GM19238 (cell line): ENCODE results near the gene DGKG.

Source experiments
- DNase-seq: peaks from one replicate; pipeline ENCODE4 v3.0.0; 2011; ENCODE audit warnings: low spot score; ENCODE audit not compliant: insufficient read length

The DGKG gene

DNA sequence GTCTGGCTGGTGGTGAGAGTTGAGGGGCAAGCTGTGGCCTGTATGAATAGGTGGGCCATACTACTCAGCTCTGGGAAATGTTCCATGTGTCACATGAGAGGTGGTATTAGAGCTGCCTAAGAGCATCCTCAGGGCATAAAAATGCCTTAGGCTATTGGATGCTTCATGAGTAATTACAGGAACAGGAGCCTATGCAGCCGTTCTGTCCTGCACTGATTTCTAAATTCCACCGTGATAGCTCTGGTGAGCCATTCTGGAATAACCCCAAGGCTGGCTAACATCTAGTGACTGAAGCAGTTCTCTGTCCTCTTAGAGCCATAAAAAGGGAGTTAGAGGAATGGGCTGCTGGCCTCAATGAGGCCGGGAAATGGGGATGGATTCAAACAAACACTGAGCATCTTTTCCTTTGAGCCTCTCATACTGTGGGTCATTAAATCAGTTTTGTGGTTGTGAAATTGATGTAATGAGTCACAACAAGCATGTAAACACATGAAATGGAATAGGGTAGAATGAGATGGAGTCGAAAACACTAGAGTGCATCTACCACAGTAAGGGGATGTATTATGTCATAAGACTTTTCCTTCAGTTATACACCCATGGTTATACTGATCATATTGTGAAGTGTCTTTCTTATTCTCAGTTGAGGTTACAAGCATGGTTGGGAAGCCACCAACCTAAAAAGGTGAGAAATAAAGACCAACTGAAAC, 41.0 kb downstream of the DGKG start:
- no peak for DNase-seq

DNA sequence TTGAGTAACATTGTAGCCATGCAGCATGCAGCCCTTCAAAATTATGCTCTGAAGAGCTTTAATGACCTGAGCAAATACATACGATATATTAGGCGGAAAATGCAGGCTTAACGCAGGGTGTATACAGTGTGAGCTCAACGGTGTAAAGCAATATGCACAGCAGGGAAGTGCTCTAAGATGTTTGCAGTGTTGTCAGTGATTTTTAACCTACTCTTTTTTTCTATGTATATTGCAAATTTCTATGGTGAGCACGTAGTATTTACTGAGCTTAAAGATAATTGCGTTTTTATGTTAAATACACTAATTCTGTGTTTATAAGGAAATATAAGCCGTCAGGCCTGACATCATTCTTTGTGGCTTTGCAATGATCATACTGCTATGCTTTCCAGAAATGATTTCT, 42.1 kb downstream of the DGKG start:
- no peak for DNase-seq

DNA sequence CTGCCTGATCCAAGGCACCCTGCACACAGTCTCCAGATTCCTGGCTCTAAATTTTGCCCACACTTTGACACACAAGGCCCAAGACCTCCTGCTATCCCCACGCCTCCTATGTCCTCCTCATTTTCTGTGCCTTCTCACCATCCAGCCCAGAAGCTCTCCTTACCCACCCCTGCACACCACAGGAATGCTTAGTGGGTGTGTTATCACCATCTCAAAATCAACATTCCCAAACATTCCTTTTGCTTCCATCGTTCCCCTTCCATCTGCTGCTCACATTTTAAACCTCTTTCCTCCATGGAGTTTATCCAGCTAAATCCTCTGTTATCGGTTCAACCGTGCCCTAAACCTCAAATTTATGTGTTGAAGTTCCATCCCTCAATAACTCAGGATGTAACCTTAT, 43.9 kb downstream of the DGKG start:
- DNase-seq: no peak

DNA sequence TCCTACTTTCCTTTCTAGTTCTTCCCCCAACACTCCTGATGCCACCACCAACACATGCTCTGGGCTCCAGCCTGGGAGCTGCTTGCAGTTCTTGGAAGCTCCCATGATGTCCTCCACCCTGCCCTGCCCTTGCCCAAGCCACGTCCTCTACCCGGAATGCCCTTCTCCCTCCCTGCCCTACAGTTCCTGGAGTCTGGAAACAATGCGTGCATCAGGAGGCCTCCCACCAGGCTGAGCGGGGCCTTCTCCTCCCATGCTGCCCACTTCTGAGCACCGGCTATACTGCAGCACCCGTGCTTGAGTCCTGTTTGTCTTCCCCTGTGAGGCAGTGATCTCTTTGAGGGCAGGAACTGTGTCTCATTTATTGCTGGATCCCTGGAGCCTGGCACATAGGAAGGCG, 44.6 kb downstream of the DGKG start:
- DNase-seq: no peak

DNA sequence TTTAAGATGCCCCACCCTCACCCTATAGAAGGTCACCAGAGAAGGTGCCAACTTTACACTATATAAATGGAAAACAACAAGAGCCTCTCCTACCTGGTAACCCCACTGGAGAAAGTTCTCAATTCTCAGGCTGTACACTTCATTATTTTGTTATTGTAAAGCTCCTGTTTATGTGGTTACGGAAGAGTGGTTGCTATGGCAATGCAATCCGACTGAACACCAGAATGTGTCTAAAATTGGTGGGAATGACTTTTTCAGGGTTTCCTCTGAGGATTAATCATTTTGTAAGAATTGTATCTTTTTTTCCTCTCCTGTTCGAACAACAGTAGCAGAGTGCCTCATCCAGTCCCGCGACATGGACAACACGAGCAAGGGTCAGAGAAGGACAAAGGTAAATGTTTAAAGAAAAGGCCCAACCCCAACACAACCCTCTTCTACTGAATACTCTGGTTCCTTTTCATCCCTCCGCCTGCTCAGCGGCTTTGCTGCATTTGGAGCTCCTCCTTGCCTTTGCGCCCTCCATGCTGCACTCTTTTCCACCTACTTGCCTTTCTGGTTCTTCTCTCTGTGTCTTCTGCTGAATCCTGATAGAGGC, 45.3 kb downstream of the DGKG start:
- DNase-seq: no peak

DNA sequence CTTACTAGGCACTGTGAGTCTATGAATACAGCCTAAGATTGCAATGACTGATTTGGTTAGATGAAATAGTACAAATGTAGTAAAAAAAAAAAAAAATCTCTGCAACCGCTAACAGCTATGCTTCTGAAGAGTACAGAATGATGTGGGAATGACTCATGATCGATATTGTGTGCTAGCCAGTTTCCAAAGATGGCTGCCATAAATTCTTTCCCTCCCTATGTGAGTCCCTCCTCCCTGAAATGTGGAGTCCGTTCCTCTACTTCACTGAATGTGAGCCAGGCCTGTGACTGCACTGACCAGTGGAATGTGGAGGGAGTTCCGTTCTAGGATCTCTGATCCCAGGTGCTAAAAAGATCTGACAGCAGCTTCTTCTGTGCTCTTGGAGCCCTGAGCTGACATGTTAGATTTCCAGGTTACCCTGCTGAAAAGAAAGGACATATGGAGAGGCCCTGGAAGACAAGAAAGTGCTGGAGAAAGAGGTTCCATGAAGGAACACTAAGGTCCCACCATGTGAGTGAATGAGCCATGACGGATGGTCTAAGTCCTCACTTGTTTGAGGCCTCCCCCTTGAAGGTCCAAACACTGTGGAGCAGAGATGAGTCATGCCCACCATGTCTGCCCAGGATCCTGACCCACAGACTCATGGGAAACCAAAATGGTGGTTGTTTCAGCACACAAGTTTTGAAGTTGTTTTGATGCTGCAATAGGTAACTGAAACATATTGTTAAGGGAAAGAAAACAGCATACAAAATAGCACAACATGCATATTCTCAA, 46.3 kb downstream of the DGKG start:
- no peak for DNase-seq

DNA sequence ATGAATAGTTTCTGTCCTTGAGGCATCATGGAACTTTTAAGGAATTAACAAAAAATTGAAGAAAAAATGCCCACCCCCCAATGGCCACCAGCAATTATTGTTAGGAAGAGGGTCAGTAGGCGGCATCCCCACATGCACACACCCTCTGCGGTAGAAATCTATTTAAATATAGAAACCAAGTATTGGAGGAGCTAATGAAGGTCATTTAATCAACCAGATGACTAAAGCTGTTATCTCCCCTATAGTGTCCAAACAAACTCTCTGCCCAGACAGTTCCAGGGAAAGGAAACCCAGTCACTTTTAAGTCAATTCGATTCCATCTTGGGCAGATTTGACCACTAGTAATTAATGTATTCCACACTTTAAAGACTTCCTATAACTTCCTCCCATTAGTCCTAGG, 47.1 kb downstream of the DGKG start:
- no peak for DNase-seq

DNA sequence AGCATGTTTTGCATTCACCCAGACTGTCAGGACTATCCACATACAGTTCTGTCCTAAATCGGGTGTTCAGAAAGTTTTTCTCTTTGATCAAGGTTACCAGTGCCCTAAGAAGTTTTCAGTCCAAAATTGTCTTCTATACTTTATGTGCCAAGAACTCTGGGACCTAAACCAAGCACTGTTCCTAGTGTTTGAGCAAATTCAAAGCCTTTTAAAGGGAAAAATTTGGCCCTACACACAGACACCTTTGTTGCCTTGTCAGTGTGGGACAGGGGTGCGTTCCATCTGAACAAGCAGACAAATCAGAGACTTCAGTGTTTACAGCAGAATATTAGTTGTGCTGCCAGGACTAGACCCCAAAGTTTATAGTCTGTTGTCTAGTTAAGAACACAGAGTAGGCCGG, 50.6 kb downstream of the DGKG start:
- no peak for DNase-seq

DNA sequence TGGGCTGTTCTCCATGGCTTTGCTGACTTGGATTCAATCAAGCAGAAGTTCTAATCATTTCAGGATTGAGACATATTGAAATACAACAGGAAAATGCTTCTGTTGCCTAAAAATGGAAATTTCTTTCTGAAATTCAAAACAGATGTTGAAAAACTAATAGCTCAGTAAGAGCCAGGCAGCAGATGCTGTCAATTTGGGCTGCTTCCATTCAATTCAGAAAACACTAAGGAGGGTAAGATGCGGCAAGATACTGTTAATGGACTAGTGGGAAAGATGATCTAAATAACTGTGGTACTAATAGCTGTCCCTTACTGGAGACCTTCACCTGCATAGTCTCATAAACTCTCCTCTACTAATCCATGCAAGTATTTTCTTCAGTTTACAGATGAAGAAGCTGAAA, 53.5 kb downstream of the DGKG start:
- no peak for DNase-seq

DNA sequence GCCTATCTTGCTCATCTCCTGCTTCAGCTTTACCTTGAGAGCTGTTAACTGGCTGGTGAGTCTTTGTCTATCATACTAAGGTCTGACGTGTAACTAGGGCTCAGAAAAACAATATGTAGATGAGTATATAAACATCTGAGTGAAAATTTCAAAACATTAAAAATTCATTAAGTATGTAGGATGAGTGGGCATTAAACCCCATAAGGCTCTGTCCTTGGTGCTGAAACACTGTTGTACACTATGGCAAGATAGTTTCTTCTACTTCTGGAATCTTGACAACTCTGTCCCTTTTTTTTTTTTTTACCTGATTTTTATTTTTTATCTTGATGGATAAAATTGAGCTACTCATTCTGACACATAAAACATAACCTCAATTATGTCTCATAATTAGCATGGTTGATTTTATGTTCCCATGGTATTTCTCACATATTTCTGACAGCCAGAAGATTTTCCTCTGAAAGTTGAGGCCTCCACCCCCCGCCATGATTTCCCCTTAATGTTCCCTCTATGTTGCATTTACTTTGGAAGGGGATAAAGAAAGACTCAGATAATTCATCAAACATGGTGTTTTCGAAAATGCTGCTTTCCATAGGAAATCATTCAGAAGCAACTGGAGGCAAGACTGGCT, 54.3 kb downstream of the DGKG start:
- DNase-seq: no peak

DNA sequence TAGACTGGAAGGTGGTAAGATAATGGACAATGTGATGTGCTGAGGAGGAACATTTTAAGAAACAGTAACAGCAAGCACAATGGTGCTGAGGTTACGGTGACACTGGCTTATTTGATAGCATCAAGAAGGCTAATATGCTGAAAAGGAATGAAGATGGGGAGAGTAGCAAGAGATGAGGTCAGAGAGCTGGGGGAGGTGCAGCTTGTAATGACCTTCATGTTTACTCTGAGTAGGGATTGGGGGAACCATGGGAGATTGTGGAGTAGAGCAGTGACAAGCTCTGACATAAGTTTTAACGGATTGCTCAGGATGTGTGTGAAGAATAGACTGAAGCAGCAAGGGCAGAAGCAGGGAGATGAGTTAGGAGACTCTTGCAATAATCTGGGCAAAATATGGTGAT, 56.7 kb downstream of the DGKG start:
- DNase-seq: no peak

DNA sequence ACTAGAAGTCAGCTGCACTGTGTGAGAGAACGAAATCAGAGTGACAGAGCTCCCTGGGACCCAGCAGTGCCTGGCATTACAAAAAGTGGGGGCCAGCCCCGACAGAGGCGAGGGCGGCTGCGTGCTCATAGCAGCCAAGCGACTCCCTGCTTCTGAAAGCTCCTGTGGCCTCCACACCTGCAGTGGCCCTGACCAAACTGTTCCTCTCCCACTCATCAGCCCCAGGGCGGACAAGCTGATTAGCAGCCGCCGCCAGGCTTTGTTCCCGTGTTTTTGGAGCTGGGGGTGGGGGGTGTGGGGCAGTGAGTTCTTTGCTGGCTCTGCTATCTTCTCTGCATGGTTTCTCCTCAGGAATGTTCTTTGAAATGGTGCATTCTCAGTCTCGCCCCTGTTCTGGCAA, 58.1 kb downstream of the DGKG start:
- no peak for DNase-seq

DNA sequence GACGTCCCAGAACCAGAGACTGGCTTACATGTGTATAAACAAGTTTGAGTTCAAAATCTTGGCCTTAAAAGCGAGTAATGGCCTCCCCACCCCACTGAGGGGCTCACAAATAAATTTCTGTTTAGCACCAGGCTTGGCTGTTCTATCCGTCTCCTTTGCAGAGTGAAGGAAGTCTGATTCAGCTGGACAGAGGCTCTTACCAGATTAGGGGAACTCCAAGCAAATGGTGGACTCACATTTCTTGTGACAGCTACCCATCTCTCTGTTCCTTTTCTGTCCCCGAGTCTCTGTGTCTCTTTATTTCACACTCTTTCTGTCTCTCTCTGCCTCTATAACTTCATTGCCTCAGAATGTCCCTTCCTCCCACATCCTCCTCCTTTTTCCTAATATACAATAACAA, 62.7 kb downstream of the DGKG start:
- DNase-seq: no peak

DNA sequence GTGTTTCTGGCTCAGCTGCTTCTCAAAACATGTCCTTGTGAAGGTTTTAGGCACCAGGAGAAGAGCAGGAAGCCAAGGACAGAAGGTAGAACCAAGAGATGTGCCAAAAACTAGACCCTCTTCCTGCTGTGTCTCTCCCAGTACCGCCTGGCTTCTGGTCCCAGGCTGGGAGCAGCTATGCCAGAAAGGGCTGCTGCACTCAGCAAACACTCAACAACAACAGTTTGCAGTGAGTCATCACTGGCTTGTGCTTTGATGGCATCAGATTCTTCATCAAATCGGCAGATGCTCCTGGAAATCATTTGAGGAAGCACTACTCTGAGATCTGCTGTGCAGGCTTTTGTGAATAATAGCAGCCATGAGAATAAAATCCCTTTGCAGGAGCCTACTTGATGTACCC, 63.2 kb downstream of the DGKG start:
- DNase-seq: no peak

DNA sequence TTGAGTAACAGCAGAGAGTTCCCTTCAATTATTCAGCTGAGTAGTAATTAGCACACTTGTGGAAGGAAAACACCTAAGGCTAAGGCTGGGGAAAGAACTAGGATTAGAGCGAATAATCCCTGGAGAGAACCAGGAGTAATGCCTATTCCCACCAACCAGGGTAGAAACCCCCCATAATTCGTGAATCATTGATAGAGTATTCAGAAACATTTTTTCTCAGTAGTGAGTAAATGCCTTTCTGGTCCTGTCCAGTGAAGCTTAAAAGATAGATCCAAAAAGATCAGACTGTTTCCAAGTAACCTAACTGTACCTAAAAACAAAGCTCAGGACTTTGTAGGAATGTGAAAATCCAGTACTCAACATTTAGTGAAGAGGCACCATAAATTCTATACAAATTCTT, 71.2 kb downstream of the DGKG start:
- no peak for DNase-seq

DNA sequence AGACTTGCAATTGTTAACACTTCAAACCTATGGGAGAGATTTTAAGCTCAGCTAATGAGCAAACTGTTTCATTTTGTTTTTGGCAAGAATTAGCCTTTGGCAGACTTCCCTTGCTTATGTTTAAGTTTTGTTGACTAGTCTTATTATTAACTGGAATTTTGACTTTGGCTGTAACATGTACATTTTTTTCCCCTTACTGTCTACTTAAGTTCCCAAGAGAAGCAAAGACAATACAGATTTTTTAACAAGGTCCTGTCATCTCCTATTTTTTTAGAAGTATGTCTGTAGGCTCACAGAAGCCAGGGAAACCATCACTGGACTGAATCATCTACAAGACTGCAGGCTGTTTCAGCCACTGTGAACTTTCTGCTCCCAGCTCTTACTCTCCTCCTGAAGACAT, 74.3 kb downstream of the DGKG start:
- no peak for DNase-seq

DNA sequence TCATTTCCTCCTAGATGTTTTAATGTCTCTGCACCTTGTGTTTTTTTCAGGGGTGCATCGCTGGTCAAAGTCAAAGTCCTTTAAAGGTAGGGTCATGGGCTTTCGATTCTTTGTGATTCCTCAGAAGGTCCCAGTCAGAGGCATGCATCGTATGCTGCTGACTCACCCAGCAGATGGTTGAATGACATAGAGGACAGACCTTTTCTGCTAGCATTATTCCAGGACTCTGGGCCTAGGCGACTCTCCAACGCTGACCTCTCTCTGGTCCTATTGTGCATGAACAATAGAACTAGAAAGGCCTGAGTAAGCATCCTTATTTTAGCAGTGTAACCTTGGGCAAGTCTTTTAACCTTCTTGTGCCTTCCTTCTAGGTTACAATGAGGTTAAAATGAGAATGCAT, 75.9 kb downstream of the DGKG start:
- no peak for DNase-seq

DNA sequence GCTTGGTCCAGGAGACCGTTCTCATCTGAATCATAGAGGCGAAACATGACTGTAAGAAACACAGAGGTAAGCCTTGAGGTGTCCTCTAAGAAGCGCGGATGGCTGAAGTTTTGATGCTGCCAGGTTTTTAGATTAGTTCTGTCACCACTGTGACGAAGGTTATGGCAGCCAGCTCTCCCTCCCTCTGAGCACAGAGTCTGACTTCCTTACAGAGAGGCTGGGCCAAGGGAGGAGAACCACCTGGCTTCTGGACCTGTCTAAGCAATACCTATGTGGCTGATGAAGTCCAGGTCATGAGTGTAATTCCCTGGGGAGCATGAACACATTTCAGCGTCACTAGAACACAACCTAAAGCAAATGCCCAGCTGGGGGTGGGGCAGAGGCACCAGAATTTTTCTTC, 77.4 kb downstream of the DGKG start:
- DNase-seq: no peak

DNA sequence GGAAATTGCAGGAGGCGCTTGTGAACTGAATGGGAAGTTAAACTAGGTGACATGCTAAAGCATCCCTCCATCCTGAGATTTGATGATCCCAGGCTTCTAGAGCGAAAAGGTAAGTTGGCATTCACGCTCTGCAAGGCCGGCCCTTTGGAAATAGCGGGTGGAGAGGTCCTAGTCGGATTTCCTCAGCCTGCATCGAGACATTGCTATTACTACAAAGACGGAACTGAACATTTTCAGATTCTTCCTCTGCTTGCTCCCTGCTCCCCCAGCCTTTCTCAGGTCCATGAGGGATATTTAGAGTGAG, 77.7 kb downstream of the DGKG start:
- DNase-seq: no peak

DNA sequence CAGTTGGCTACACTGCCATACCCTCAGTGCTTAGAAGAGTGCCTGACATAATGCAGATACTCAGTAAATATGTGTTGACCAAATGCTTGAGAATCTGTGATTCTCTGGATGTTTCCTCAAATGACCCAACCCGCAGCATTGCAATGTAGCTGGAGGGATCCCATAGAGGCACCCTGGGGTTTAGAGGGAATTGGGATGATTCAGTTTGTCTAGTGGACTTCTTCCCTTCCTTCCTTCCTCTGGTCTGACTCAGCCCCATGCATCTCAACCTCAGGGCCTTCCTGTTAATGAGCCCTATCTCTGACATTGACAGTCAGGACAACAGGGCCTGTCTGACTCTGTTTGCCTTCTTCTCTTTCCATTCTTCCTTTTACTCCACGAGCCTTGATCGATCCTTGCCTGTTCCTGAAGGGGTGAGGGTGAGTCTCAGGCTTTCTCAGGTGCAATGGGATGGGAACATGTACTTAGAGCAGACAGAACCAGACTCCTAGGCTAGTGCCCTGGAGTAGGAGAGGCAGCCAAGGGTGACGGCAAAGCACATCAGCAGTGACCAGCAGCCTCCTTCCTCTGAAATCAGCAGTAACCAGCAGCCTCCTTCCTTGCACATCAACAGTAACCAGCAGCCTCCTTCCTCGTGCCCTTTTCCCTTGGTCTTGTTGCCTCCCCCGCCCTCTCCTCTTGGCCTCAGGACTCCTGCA, 78.2 kb downstream of the DGKG start:
- DNase-seq: no peak

DNA sequence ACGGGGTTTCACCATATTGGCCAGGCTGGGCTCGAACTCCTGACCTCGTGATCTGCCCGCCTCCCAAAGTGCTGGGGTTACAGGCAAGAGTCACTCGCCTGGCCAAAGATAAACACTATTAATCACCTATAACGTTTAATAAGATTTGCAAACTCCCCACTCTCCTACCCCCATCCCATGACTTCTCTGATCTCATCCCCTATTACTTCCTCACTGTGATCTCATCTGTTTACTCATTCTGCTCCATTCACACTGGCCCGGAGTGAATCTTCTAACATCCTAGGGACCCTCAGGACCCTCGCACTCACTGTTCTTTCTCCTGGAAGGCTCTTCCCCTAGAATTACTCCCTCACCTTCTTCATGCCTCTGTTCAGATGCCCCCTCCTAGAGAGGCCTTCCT, 78.9 kb downstream of the DGKG start:
- no peak for DNase-seq

DNA sequence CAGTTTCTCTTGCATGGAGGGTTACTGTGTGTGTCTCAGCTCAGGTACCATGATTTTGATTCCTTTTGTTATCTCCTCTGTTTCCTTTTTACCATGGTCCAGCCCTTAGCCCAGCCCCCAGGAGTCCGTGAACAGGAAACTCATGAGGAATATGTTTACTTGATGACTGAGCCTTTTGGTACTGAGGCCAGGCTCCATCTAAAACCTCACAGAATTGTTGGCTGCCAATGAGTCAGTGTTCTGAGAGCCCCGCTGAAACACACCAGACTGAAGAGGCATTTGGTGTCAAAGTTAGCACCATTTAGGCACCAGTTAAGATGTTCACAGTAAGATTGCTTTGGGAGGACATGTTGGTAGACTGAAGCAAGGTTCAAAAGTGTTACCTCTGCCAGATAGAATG, 80.9 kb downstream of the DGKG start:
- DNase-seq: no peak
